Activated CD4-positive, CD25-positive, alpha-beta regulatory T cell treated with anti-CD3 and anti-CD28 coated beads, Interleukin-2, amount 50 U/mL, for 72 hours (primary cell): Measurements from ENCODE around the gene CCL26.
A peak's percentile ranks its signal among the peaks of the same experiment; 100 is the strongest.
"Not testable (repeated sequence)": the region's sequence is repeated elsewhere in the genome, so short reads cannot be mapped to it uniquely, and the experiment has no call there.

Experiments used
- DNase-seq: peaks from one replicate; pipeline ENCODE4 v3.0.0; 2021

CCL26 gene

GRCh38 chr7:75737856-75738603 is 34.0 kb downstream of the CCL26 start:
- DNase-seq: peak; percentile 35

- DNase-seq: no peak
Measured at GRCh38 chr7:75735581-75736350, 36.2 kb downstream of the CCL26 start.

- no peak for DNase-seq
Measured at GRCh38 chr7:75734586-75735458, 37.2 kb downstream of the CCL26 start.

GRCh38 chr7:75732764-75733630 is 39.0 kb downstream of the CCL26 start:
- DNase-seq: no peak

- no peak for DNase-seq
Measured at GRCh38 chr7:75732016-75732521, 39.9 kb downstream of the CCL26 start.

GRCh38 chr7:75729851-75730274 is 42.1 kb downstream of the CCL26 start:
- DNase-seq: no peak

- no peak for DNase-seq
Measured at GRCh38 chr7:75727881-75728593, 44.0 kb downstream of the CCL26 start.

GRCh38 chr7:75727351-75727750 is 44.7 kb downstream of the CCL26 start:
- not testable (repeated sequence) for DNase-seq

GRCh38 chr7:75725306-75725705 is 46.7 kb downstream of the CCL26 start:
- no peak for DNase-seq

GRCh38 chr7:75723444-75723843 is 48.6 kb downstream of the CCL26 start:
- no peak for DNase-seq

GRCh38 chr7:75722373-75722772 is 49.6 kb downstream of the CCL26 start:
- no peak for DNase-seq

- DNase-seq: not testable (repeated sequence)
Measured at GRCh38 chr7:75721922-75722321, 50.1 kb downstream of the CCL26 start.

GRCh38 chr7:75721426-75721825 is 50.6 kb downstream of the CCL26 start:
- no peak for DNase-seq

- peak; percentile 11 for DNase-seq
Measured at GRCh38 chr7:75719626-75720025, 52.4 kb downstream of the CCL26 start.
